Measurements from ENCODE around the gene WFDC5. TPM values are rescaled to one million over a fixed set of nuclear protein-coding genes. Genes with fewer than 3 reads are reported as not detected.

WFDC5 gene
- total and polyA plus RNA-seq, 2 experiments from 2014 or later, result not detected

DNA sequence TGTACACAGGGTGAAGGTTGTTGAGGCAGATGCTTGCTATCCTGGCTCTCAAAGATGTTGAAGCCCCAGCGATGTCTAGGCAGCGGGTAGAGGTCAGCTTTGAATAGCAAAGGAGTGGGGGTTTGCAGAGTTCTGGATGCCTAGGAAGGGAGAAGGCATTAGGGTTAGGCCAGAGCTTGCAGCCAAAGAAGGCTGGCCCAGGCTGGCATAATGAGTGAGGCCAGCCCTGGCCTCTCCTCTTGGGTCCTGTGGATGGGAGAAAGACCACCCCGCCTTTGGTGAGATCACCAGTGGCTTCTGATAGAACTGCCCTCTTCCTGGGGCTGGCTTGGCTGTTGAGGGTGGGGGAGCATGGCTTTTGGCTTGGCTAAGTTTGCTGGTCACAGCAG lies 406 bp upstream of the WFDC5 start:
- H2AFZ ChIP-seq, result peak overlapping the region; percentile 91
- Mint-ChIP-seq H3K27ac (no peak overlapping the region), H3K4me1 (peaks cover 10% of the 10 kb centered on the region; the same call in 2 of the 3 replicates), H3K4me3 (no peak overlapping the region), H3K9me3 (no peaks in the 10 kb centered on the region), H3K27me3 (ENCODE audit: insufficient read depth, low read depth, poor library complexity) (peaks cover 3% of the 10 kb centered on the region), H3K36me3 (ENCODE audit: low read depth) (no peaks in the 10 kb centered on the region)
- H3K79me2 ChIP-seq (replicated peaks; ENCODE audit: insufficient read depth), result no peaks in the 10 kb centered on the region
- H3K27me3 ChIP-seq (ENCODE audit: insufficient read depth), result no peaks in the 10 kb centered on the region
- H3K4me3 ChIP-seq, result no peak overlapping the region
- ATAC-seq, result no peak
- no peak overlapping the region for H3K27ac ChIP-seq (ENCODE audit: low read depth)
- H3K4me2 ChIP-seq, result peak overlapping the region; percentile 69
- no peak for DNase-seq (ENCODE audit: low spot score)
- TF ChIP-seq NANOG (IDR thresholded peaks at IDR 0.05; ENCODE audit: borderline replicate concordance) (no peak), CREB1 (CRISPR knock-in tag; IDR thresholded peaks at IDR 0.05; ENCODE audit: low read depth) (no peak)
- TF ChIP-seq, protein P1, sequence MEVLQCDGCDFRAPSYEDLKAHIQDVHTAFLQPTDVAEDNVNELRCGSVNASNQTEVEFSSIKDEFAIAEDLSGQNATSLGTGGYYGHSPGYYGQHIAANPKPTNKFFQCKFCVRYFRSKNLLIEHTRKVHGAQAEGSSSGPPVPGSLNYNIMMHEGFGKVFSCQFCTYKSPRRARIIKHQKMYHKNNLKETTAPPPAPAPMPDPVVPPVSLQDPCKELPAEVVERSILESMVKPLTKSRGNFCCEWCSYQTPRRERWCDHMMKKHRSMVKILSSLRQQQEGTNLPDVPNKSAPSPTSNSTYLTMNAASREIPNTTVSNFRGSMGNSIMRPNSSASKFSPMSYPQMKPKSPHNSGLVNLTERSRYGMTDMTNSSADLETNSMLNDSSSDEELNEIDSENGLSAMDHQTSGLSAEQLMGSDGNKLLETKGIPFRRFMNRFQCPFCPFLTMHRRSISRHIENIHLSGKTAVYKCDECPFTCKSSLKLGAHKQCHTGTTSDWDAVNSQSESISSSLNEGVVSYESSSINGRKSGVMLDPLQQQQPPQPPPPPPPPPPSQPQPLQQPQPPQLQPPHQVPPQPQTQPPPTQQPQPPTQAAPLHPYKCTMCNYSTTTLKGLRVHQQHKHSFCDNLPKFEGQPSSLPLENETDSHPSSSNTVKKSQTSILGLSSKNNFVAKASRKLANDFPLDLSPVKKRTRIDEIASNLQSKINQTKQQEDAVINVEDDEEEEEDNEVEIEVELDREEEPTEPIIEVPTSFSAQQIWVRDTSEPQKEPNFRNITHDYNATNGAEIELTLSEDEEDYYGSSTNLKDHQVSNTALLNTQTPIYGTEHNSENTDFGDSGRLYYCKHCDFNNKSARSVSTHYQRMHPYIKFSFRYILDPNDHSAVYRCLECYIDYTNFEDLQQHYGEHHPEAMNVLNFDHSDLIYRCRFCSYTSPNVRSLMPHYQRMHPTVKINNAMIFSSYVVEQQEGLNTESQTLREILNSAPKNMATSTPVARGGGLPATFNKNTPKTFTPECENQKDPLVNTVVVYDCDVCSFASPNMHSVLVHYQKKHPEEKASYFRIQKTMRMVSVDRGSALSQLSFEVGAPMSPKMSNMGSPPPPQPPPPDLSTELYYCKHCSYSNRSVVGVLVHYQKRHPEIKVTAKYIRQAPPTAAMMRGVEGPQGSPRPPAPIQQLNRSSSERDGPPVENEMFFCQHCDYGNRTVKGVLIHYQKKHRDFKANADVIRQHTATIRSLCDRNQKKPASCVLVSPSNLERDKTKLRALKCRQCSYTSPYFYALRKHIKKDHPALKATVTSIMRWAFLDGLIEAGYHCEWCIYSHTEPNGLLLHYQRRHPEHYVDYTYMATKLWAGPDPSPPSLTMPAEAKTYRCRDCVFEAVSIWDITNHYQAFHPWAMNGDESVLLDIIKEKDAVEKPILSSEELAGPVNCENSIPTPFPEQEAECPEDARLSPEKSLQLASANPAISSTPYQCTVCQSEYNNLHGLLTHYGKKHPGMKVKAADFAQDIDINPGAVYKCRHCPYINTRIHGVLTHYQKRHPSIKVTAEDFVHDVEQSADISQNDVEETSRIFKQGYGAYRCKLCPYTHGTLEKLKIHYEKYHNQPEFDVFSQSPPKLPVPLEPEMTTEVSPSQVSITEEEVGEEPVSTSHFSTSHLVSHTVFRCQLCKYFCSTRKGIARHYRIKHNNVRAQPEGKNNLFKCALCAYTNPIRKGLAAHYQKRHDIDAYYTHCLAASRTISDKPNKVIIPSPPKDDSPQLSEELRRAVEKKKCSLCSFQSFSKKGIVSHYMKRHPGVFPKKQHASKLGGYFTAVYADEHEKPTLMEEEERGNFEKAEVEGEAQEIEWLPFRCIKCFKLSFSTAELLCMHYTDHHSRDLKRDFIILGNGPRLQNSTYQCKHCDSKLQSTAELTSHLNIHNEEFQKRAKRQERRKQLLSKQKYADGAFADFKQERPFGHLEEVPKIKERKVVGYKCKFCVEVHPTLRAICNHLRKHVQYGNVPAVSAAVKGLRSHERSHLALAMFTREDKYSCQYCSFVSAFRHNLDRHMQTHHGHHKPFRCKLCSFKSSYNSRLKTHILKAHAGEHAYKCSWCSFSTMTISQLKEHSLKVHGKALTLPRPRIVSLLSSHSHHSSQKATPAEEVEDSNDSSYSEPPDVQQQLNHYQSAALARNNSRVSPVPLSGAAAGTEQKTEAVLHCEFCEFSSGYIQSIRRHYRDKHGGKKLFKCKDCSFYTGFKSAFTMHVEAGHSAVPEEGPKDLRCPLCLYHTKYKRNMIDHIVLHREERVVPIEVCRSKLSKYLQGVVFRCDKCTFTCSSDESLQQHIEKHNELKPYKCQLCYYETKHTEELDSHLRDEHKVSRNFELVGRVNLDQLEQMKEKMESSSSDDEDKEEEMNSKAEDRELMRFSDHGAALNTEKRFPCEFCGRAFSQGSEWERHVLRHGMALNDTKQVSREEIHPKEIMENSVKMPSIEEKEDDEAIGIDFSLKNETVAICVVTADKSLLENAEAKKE (CRISPR knock-in tag; IDR thresholded peaks at IDR 0.05), result no peak
- TF ChIP-seq, protein P2, sequence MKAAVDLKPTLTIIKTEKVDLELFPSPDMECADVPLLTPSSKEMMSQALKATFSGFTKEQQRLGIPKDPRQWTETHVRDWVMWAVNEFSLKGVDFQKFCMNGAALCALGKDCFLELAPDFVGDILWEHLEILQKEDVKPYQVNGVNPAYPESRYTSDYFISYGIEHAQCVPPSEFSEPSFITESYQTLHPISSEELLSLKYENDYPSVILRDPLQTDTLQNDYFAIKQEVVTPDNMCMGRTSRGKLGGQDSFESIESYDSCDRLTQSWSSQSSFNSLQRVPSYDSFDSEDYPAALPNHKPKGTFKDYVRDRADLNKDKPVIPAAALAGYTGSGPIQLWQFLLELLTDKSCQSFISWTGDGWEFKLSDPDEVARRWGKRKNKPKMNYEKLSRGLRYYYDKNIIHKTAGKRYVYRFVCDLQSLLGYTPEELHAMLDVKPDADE (IDR thresholded peaks at IDR 0.05), result no peak
- TF ChIP-seq, protein P3, sequence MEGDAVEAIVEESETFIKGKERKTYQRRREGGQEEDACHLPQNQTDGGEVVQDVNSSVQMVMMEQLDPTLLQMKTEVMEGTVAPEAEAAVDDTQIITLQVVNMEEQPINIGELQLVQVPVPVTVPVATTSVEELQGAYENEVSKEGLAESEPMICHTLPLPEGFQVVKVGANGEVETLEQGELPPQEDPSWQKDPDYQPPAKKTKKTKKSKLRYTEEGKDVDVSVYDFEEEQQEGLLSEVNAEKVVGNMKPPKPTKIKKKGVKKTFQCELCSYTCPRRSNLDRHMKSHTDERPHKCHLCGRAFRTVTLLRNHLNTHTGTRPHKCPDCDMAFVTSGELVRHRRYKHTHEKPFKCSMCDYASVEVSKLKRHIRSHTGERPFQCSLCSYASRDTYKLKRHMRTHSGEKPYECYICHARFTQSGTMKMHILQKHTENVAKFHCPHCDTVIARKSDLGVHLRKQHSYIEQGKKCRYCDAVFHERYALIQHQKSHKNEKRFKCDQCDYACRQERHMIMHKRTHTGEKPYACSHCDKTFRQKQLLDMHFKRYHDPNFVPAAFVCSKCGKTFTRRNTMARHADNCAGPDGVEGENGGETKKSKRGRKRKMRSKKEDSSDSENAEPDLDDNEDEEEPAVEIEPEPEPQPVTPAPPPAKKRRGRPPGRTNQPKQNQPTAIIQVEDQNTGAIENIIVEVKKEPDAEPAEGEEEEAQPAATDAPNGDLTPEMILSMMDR (conservative IDR thresholded peaks at IDR 0.05; ENCODE audit: low read depth in 2 of 2), result no peak
- H3K36me3 ChIP-seq (ENCODE audit: insufficient read depth), result no peaks in the 10 kb centered on the region
- no peaks in the 10 kb centered on the region for H3F3A ChIP-seq (replicated peaks; ENCODE audit: low read depth)
- H4K20me1 ChIP-seq (replicated peaks; ENCODE audit: insufficient read depth), result no peaks in the 10 kb centered on the region
- peaks cover 4% of the 10 kb centered on the region; the same call in 1 of the 2 replicates for H3K4me1 ChIP-seq (ENCODE audit: insufficient read depth)
- no peaks in the 10 kb centered on the region for H3K9me2 ChIP-seq (ENCODE audit: insufficient read depth)
